HepG2 (cell line): ENCODE results near the gene PROKR1. TPM values are rescaled to one million over a fixed set of nuclear protein-coding genes. Genes with fewer than 3 reads are reported as not detected.

Source experiments
- ATAC-seq: fragments of 200-7000 bp; cut with Tn5 transposase; 3 replicates; pipeline ENCODE4 v1.9.1; 2020; ENCODE audit warnings: mild to moderate bottlenecking, moderate library complexity
- BruUV-seq: library from RNA; stranded (reverse); fragments of 400-500 nt; replicated peaks from 2 replicates; lab custom pipeline; 2021; lab: Mats Ljungman, UMichigan
- CTCF ChIA-PET: fragments of 300-600 bp; formaldehyde crosslinking; extraction: SDS; loops from one replicate; lab custom pipeline; 2021; ENCODE audit warnings: low total read pairs, inconsistent platforms, low intra/inter-chr PET ratio; lab: Yijun Ruan, JAX
- POLR2A ChIA-PET: fragments of 350-600 bp; sonication (Branson Sonifier 250); formaldehyde crosslinking; loops from one replicate; lab custom pipeline; 2020; ENCODE audit warnings: antibody characterized with exemption, inconsistent platforms; lab: Yijun Ruan, JAX
- DNase-seq: peaks from one replicate; pipeline ENCODE4 v3.0.0-alpha.2; 2015; ENCODE audit warnings: low spot score
- FAIRE-seq: peaks from 3 replicates; lab custom pipeline; 2011; peaks lifted over from hg19 to GRCh38; lab: Jason Lieb, UNC
- H2AFZ ChIP-seq: one replicate; pipeline ENCODE4 v1.6.1; 2011; ENCODE audit warnings: low read length, inconsistent platforms
- H3K27ac ChIP-seq: fragments of 300-600 bp; 3 replicates; pipeline ENCODE4 v1.8.0; 2011; ENCODE audit warnings: mixed run types, mild to moderate bottlenecking, mixed read lengths, low read length, inconsistent platforms; ENCODE audit not compliant: insufficient read depth; ENCODE audit errors: extremely low read length
- H3K27me3 ChIP-seq, 2 experiments: fragments of 200-600 bp in 1 of 2; 2 replicates in 1 of 2; 3 replicates in 1 of 2; pipeline versions ENCODE4 v1.6.0 to v1.8.0; 2011; ENCODE audit warnings: low read length in 2 of 2, mild to moderate bottlenecking in 2 of 2, moderate library complexity in 2 of 2, inconsistent platforms in 1 of 2; ENCODE audit not compliant: insufficient read depth in 2 of 2, control insufficient read depth in 1 of 2
- H3K36me3 ChIP-seq, 2 experiments: fragments of 200-600 bp in 1 of 2; replicated peaks in 1 of 2; 2 replicates in 1 of 2; 3 replicates in 1 of 2; pipeline versions ENCODE4 v1.5.1 to v1.8.0; 2011; ENCODE audit warnings: low read length in 2 of 2, inconsistent platforms in 1 of 2; ENCODE audit not compliant: insufficient read depth in 2 of 2, control insufficient read depth in 1 of 2
- H3K4me1 ChIP-seq: 2 replicates; pipeline ENCODE4 v1.5.1; 2012; ENCODE audit warnings: low read length, inconsistent platforms; ENCODE audit not compliant: insufficient read depth
- H3K4me2 ChIP-seq: 2 replicates; pipeline ENCODE4 v1.6.0; 2011; ENCODE audit warnings: low read depth, low read length, inconsistent platforms
- H3K4me3 ChIP-seq, 3 experiments: fragments of 200-600 bp in 1 of 3; sonication (generic), shearing (Covaris generic) in 1 of 3; replicated peaks in 1 of 3; 2 replicates each; pipeline ENCODE4 v1.5.1; 2011 to 2016; ENCODE audit warnings: low read length in 3 of 3, inconsistent platforms in 2 of 3, low read depth in 2 of 3, mild to moderate bottlenecking in 2 of 3, control low read depth in 1 of 3, mixed read lengths in 1 of 3; ENCODE audit not compliant: insufficient read depth in 1 of 3
- H3K79me2 ChIP-seq: one replicate; pipeline ENCODE4 v1.6.1; 2011; ENCODE audit warnings: low read length, inconsistent platforms; ENCODE audit not compliant: insufficient read depth
- H3K9ac ChIP-seq: 2 replicates; pipeline ENCODE4 v1.6.0; 2011; ENCODE audit warnings: mild to moderate bottlenecking, low read depth, low read length, inconsistent platforms; ENCODE audit not compliant: insufficient read depth
- H3K9me3 ChIP-seq: 2 replicates; pipeline ENCODE4 v1.5.1; 2012; ENCODE audit warnings: mild to moderate bottlenecking, low read length
- H4K20me1 ChIP-seq: 2 replicates; pipeline ENCODE4 v1.6.0; 2011; ENCODE audit warnings: inconsistent platforms, mild to moderate bottlenecking, low read length, moderate library complexity; ENCODE audit not compliant: insufficient read depth
- BRD4 ChIP-seq: sonication (generic); formaldehyde crosslinking; IDR thresholded peaks from 2 replicates; pipeline ENCODE4 v1.4.0; 2020; ENCODE audit warnings: missing genetic modification reagents
- BRF2 ChIP-seq: sonication (generic); formaldehyde crosslinking; IDR thresholded peaks from 2 replicates; pipeline ENCODE4 v1.8.1; 2022; ENCODE audit warnings: mild to moderate bottlenecking, missing genetic modification reagents
- GLI4 ChIP-seq: sonication (generic); formaldehyde crosslinking; IDR thresholded peaks from 2 replicates; pipeline ENCODE4 v1.5.1; 2020; ENCODE audit warnings: missing genetic modification reagents, mild to moderate bottlenecking, moderate library complexity, borderline replicate concordance
- HNRNPH1 ChIP-seq: fragments of 200-400 bp; formaldehyde crosslinking; optimal IDR thresholded peaks from 2 replicates; pipeline ENCODE3; 2017; ENCODE audit warnings: mild to moderate bottlenecking, low read depth, low read length
- KDM4B ChIP-seq: sonication (generic); formaldehyde crosslinking; IDR thresholded peaks from 2 replicates; pipeline ENCODE4 v1.4.0; 2020; ENCODE audit warnings: missing genetic modification reagents
- KDM5A ChIP-seq: fragments of 200-600 bp; sonication (generic); IDR thresholded peaks from 2 replicates; pipeline ENCODE4 v1.7.0; 2018; ENCODE audit warnings: antibody characterized with exemption, mild to moderate bottlenecking, low read length, borderline replicate concordance
- NFAT5 ChIP-seq: sonication (generic); formaldehyde crosslinking; IDR thresholded peaks from 2 replicates; pipeline ENCODE4 v1.4.0; 2020; ENCODE audit warnings: missing genetic modification reagents
- ZFP1 ChIP-seq: IDR thresholded peaks from 2 replicates; pipeline ENCODE4 v1.6.1; 2016
- ZHX1 ChIP-seq: sonication (generic); formaldehyde crosslinking; IDR thresholded peaks from 2 replicates; pipeline ENCODE4 v1.8.1; 2022; ENCODE audit warnings: low read depth, mild to moderate bottlenecking, missing genetic modification reagents
- ZNF383 ChIP-seq: sonication (generic); formaldehyde crosslinking; IDR thresholded peaks from 2 replicates; pipeline ENCODE4 v1.4.0; 2020; ENCODE audit warnings: missing genetic modification reagents, mild to moderate bottlenecking, borderline replicate concordance
- ZNF503 ChIP-seq: sonication (generic); formaldehyde crosslinking; IDR thresholded peaks from 2 replicates; pipeline ENCODE4 v1.4.0; 2020; ENCODE audit warnings: missing genetic modification reagents
- ZSCAN31 ChIP-seq: sonication (generic); formaldehyde crosslinking; IDR thresholded peaks from 2 replicates; pipeline ENCODE4 v1.5.0; 2020; ENCODE audit warnings: low read depth, mild to moderate bottlenecking, missing genetic modification reagents
- WGBS: methylation state at CpG from one replicate; pipeline ENCODE4 v1.1.6; 2017; ENCODE audit warnings: low lambda C conversion rate; 5-methylcytosine and 5-hydroxymethylcytosine counted together
- in situ Hi-C: cut with HindIII; loops from 2 replicates; pipeline ENCODE4 v1.10.0; 2017; ENCODE audit warnings: low pct_unique_long_range_greater_than_20kb; ENCODE audit not compliant: extremely low pct_ligation_motif_present
- intact Hi-C: fragments of 100-400 bp; cut with micrococcal nuclease; formaldehyde crosslinking; loops from one replicate; pipeline ENCODE4 v1.10.0; 2022; ENCODE audit not compliant: unreplicated experiment
- polyA plus RNA-seq, 8 experiments: library from polyadenylated mRNA; depleted of rRNA in 3 of 8; stranded (reverse) in 7 of 8; unstranded in 1 of 8; fragments of >200 nt; fragmentation: Illumina TruSeq in 4 of 8; extraction: Trizol in 4 of 8; gene quantifications; 2 replicates each; pipeline versions ENCODE4 v1.2.1 to v1.2.3, GENCODE V29; 2011 to 2016; ENCODE audit warnings: low read depth in 4 of 8, missing spikeins in 1 of 8, mixed read lengths in 1 of 8; ENCODE audit not compliant: insufficient read depth in 1 of 8
- total RNA-seq, 5 experiments: library from RNA; depleted of rRNA; stranded (reverse); fragments of >200 nt; fragmentation: Illumina TruSeq; extraction: Trizol; gene quantifications; 2 replicates each; pipeline ENCODE4 v1.2.3, GENCODE V29; 2016; ENCODE audit warnings: low read depth in 1 of 5

Gene PROKR1
- total and polyA plus RNA-seq, 2 of the 13 experiments (the other 11 are each of a cell fraction or from before 2014, with no cell fraction given) = not detected

GRCh38 chr2:68695971-68696370 lies 52.6 kb downstream of the PROKR1 start:
- in situ Hi-C loops = no loop called here
- intact Hi-C loops = no loop called here
- Histone ChIP-seq H4K20me1 (no peaks in the 10 kb centered on the region), H3K79me2 (no peaks in the 10 kb centered on the region), H3K4me1 (no peaks in the 10 kb centered on the region), H3K4me2 (no peak overlapping the region), H3K9ac (no peak overlapping the region), H3K4me3 (no peak overlapping the region), H3K36me3 (no peaks in the 10 kb centered on the region), H3K27ac (no peak overlapping the region), H2AFZ (no peak overlapping the region)
- POLR2A ChIA-PET = no interaction called here
- FAIRE-seq = no peak
- no peak for ATAC-seq
- TF ChIP-seq ZSCAN31 (CRISPR knock-in tag) (no peak), ZNF503 (no peak), BRF2 (CRISPR knock-in tag) (no peak), NFAT5 (CRISPR knock-in tag) (no peak), HNRNPH1 (no peak), ZNF383 (no peak), KDM4B (no peak), ZHX1 (CRISPR knock-in tag) (no peak), GLI4 (no peak), BRD4 (no peak), ZFP1 (CRISPR knock-in tag) (no peak), KDM5A (no peak)
- TF ChIP-seq, all 625 proteins: peak for 0
- no peaks in the 10 kb centered on the region for H3K27me3 ChIP-seq
- CTCF ChIA-PET = no interaction called here
- no TSS peak for BruUV-seq
- DNase-seq = no peak
- WGBS = under 1% methylated on average over 4 of the region's 4 CpGs
- H3K9me3 ChIP-seq = peaks cover 13% of the 10 kb centered on the region
